ENCODE measurements around the gene FLYWCH1. TPM values are rescaled to one million over a fixed set of nuclear protein-coding genes. Genes with fewer than 3 reads are reported as not detected.

Gene FLYWCH1
- total and polyA plus RNA-seq, 2 donors (not counting 3 experiments of a cell fraction or from before 2014, with no cell fraction given) = 32.0 to 51.2 TPM

DNA sequence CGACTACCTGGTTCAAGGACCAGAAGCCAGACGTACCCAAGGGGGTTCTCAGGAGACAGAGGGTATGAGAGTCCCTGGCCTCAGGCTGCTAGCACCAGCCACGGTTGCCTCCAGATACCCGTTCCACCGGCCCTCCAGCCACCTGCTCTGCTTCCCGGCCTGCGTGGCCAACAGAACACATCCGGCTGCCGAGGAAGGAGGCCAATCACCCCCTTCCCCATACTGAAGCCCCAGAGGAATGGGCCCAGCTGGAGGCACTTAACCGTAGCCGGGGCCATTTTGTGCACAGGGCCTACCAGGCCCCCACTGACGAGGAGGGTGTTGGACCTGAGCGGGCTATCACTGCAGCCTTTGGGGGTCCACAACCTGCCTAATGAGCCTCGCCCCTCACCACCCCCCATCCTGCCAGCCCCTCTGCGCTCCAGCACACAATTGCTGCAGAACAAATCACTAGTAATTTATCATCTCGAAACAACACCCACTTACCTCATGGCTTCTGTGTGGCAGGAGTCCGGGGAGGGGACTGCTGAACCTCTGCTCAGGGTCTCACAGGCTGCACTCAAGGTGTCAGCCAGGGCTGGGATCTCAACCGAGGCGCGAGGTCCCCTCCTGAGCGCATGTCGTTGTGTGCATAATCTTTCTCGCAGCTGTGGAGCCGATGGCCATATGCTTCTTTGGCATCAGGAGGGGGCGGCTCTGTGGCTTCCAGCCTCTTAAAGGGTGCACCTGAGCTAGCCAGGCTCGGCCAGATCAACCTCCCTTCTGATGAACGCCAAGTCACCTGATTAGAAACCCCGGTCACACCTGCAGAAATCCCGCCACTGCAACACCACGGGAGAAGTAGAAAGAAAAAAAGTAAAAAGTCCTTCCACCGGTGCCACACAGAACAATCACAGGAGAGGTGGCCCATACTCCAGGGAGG, 42.2 kb downstream of the FLYWCH1 start:
- dilution Hi-C loops (cut with MboI; ENCODE audit: extremely low pct_ligation_motif_present, low sequenced_read_pairs) (no loop called here), intact Hi-C loops (cut with micrococcal nuclease) (no loop called here)
- no peaks in the 10 kb centered on the region for H3K27me3 ChIP-seq (ENCODE audit: control insufficient read depth in 2 of 2, insufficient read depth in 2 of 2, low read length in 2 of 2)
- no peak for DNase-seq (ENCODE audit: low read depth, low spot score)
- H3K9me3 ChIP-seq (replicated peaks; ENCODE audit: control insufficient read depth, insufficient read depth, low read length) = no peaks in the 10 kb centered on the region
- H3K4me2 ChIP-seq (ENCODE audit: insufficient read depth, low read length) = no peak overlapping the region
- H3K4me3 ChIP-seq (replicated peaks in 1 of 3; ENCODE audit: insufficient read depth in 1 of 3, low read depth in 1 of 3, low read length in 3 of 3) = no peak overlapping the region
- H3K36me3 ChIP-seq (ENCODE audit: control insufficient read depth in 2 of 2, extremely low read depth in 1 of 2, insufficient read depth in 2 of 2, low read length in 2 of 2) = no peaks in the 10 kb centered on the region
- H3K9ac ChIP-seq (replicated peaks; ENCODE audit: extremely low read depth, insufficient read depth, low read length) = no peak overlapping the region
- no TSS peak for BruUV-seq (replicated peaks)
- H2AFZ ChIP-seq (ENCODE audit: low read depth, low read length) = no peak overlapping the region
- TF ChIP-seq MYC (IDR thresholded peaks at IDR 0.05; ENCODE audit: low read depth, low read length) (no peak), EZH2 (IDR thresholded peaks at IDR 0.05; ENCODE audit: borderline replicate concordance, low read depth, low read length, severe bottlenecking) (no peak), POLR2A (IDR thresholded peaks at IDR 0.05; ENCODE audit: low read depth, low read length) (no peak), GATA2 (IDR thresholded peaks at IDR 0.05; ENCODE audit: insufficient read depth, insufficient read length, low read depth, low read length) (no peak), POLR2AphosphoS5 (IDR thresholded peaks at IDR 0.05; ENCODE audit: insufficient read depth, low read depth, low read length) (no peak), JUN (IDR thresholded peaks at IDR 0.05; ENCODE audit: borderline replicate concordance, insufficient read depth, insufficient read length, low read depth) (no peak), FOS (IDR thresholded peaks at IDR 0.05; ENCODE audit: borderline replicate concordance, insufficient read depth, low read length) (no peak), MAX (IDR thresholded peaks at IDR 0.05; ENCODE audit: insufficient read depth, insufficient read length) (no peak)
- TF ChIP-seq, protein P1, sequence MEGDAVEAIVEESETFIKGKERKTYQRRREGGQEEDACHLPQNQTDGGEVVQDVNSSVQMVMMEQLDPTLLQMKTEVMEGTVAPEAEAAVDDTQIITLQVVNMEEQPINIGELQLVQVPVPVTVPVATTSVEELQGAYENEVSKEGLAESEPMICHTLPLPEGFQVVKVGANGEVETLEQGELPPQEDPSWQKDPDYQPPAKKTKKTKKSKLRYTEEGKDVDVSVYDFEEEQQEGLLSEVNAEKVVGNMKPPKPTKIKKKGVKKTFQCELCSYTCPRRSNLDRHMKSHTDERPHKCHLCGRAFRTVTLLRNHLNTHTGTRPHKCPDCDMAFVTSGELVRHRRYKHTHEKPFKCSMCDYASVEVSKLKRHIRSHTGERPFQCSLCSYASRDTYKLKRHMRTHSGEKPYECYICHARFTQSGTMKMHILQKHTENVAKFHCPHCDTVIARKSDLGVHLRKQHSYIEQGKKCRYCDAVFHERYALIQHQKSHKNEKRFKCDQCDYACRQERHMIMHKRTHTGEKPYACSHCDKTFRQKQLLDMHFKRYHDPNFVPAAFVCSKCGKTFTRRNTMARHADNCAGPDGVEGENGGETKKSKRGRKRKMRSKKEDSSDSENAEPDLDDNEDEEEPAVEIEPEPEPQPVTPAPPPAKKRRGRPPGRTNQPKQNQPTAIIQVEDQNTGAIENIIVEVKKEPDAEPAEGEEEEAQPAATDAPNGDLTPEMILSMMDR (IDR thresholded peaks at IDR 0.05; ENCODE audit: extremely low read depth in 1 of 2, insufficient read depth in 1 of 2, low read depth in 1 of 2, low read length in 2 of 2) = no peak
- no peaks in the 10 kb centered on the region for H4K20me1 ChIP-seq (replicated peaks; ENCODE audit: control insufficient read depth, extremely low read depth, insufficient read depth, low read length)
- no peaks in the 10 kb centered on the region for H3K79me2 ChIP-seq (ENCODE audit: control insufficient read depth, insufficient read depth, low read length)
- ChIA-PET POLR2A (no interaction called here), CTCF (no interaction called here)
- FAIRE-seq = no peak
- no peaks in the 10 kb centered on the region for H3K4me1 ChIP-seq (ENCODE audit: control insufficient read depth, extremely low read depth, insufficient read depth, low read length)
- H3K9me1 ChIP-seq (replicated peaks; ENCODE audit: control insufficient read depth, extremely low read depth, insufficient read depth, low read length) = no peaks in the 10 kb centered on the region
- no peak overlapping the region for H3K27ac ChIP-seq (ENCODE audit: insufficient read depth, low read depth, low read length)

All from endothelial cell of umbilical vein (primary cell).